H1 (cell line): ENCODE data around the gene NFX1. TPM values are rescaled to one million over a fixed set of nuclear protein-coding genes. Genes with fewer than 3 reads are reported as not detected.

Experiments
- EP300 ChIP-seq, 2 experiments: IDR thresholded peaks; 1 replicate in 1 of 2; 2 replicates in 1 of 2; pipeline ENCODE4 v1.6.1; 2011 to 2012; ENCODE audit warnings: low read depth in 2 of 2, low read length in 2 of 2, mild to moderate bottlenecking in 2 of 2, borderline replicate concordance in 1 of 2, inconsistent platforms in 1 of 2, moderate library complexity in 1 of 2
- polyA plus RNA-seq, 7 experiments: library from polyadenylated mRNA; depleted of rRNA in 3 of 7; stranded (reverse) in 5 of 7; unstranded in 2 of 7; fragments of >200 nt in 5 of 7; fragments of 200-250 nt in 2 of 7; gene quantifications; 1 replicate in 5 of 7; 2 replicates in 1 of 7; 4 replicates in 1 of 7; pipeline versions ENCODE4 v1.2.1 to v1.2.3, GENCODE V29; 2011 to 2013; ENCODE audit warnings: missing spikeins in 2 of 7, mixed read lengths in 2 of 7
- total RNA-seq: library from RNA; stranded (reverse); fragmentation: NEBNext Ultra II Directional; extraction: Animal tissue kit (Norgen Biotek cat#: 25700); gene quantifications from 2 replicates; pipeline ENCODE4 v1.2.1, GENCODE V29; 2021

NFX1 gene
- total and polyA plus RNA-seq, 2 of the 8 experiments (the other 6 are each of a cell fraction or from before 2014, with no cell fraction given), result 19.4 to 28.4 TPM

GRCh38 chr9:33377089-33377715 is 86.9 kb downstream of the NFX1 start (continued):
- TF ChIP-seq EP300 (IDR thresholded peaks at IDR 0.05; ENCODE audit: borderline replicate concordance in 1 of 2, low read depth in 2 of 2, low read length in 2 of 2), result no peak
